GM18868 (cell line): ENCODE results near the gene MED23.

Source experiments
- ATAC-seq: cut with Tn5 transposase; IDR thresholded peaks from one replicate; pipeline ENCODE4 v1.9.1; 2021; ENCODE audit warnings: mild to moderate bottlenecking, moderate library complexity; ENCODE audit not compliant: unreplicated experiment

The MED23 gene

GRCh38 chr6:131523988-131524673, 103.9 kb downstream of the MED23 start:
- ATAC-seq = no peak
